SU-DHL-6 (cell line): Measurements from ENCODE around the gene PDGFC.

Experiments used
- H2AFZ ChIP-seq: fragments of 200-600 bp; sonication (generic); 2 replicates; pipeline ENCODE4 v1.6.1; 2014; ENCODE audit warnings: low read depth, mild to moderate bottlenecking, moderate library complexity, mixed read lengths, antibody characterized with exemption, low read length; ENCODE audit not compliant: severe bottlenecking
- H3F3A ChIP-seq: fragments of 200-600 bp; shearing (Covaris generic); 2 replicates; pipeline ENCODE4 v1.6.0; 2016; ENCODE audit warnings: antibody characterized with exemption, mild to moderate bottlenecking; ENCODE audit not compliant: insufficient read depth
- H3K27ac ChIP-seq: fragments of 200-600 bp; sonication (generic); 2 replicates; pipeline ENCODE4 v1.5.1; 2016; ENCODE audit warnings: low read depth, mild to moderate bottlenecking, low read length, moderate library complexity, mixed read lengths
- H3K27me3 ChIP-seq: fragments of 200-600 bp; sonication (generic), shearing (Covaris generic); 2 replicates; pipeline ENCODE4 v1.6.0; 2014; ENCODE audit warnings: mild to moderate bottlenecking, low read length
- H3K36me3 ChIP-seq: fragments of 200-600 bp; sonication (generic); 2 replicates; pipeline ENCODE4 v1.6.1; 2014; ENCODE audit warnings: mild to moderate bottlenecking, low read length, mixed read lengths
- H3K4me2 ChIP-seq: fragments of 300-600, 200-600 bp; shearing (Covaris generic), sonication (generic); 2 replicates; pipeline ENCODE4 v1.6.0; 2014; ENCODE audit warnings: low read length, low read depth, mild to moderate bottlenecking; ENCODE audit not compliant: poor library complexity, severe bottlenecking
- H3K4me3 ChIP-seq: fragments of 200-600 bp; sonication (generic); 2 replicates; pipeline ENCODE4 v1.5.1; 2014; ENCODE audit warnings: antibody characterized with exemption, low read length, mild to moderate bottlenecking, mixed read lengths; ENCODE audit not compliant: insufficient read depth, poor library complexity, severe bottlenecking
- H3K79me2 ChIP-seq: fragments of 200-600 bp; sonication (generic); 2 replicates; pipeline ENCODE4 v1.6.1; 2014; ENCODE audit warnings: mild to moderate bottlenecking, low read length, moderate library complexity; ENCODE audit not compliant: insufficient read depth
- H3K9ac ChIP-seq: fragments of 200-600 bp; sonication (generic); 2 replicates; pipeline ENCODE4 v1.7.0; 2014; ENCODE audit warnings: mild to moderate bottlenecking, low read length
- H3K9me2 ChIP-seq: fragments of 200-600 bp; sonication (generic); replicated peaks from 2 replicates; pipeline ENCODE4 v1.6.1; 2014; ENCODE audit warnings: low read length; ENCODE audit not compliant: insufficient read depth
- H3K9me3 ChIP-seq: fragments of 200-600 bp; sonication (generic); 2 replicates; pipeline ENCODE4 v1.6.1; 2014; ENCODE audit warnings: low read length, mixed read lengths; ENCODE audit not compliant: insufficient read depth
- H4K20me1 ChIP-seq: fragments of 200-600 bp; sonication (generic); 2 replicates; pipeline ENCODE4 v1.6.1; 2014; ENCODE audit warnings: low read depth, mild to moderate bottlenecking, antibody characterized with exemption, low read length, moderate library complexity, mixed read lengths
- EZH2phosphoT487 ChIP-seq: fragments of 200-600 bp; sonication (generic), shearing (Covaris generic); conservative IDR thresholded peaks from 2 replicates; pipeline ENCODE4 v1.6.1; 2018; ENCODE audit warnings: mild to moderate bottlenecking, antibody characterized with exemption, low read length, moderate library complexity, mixed read lengths
- TF ChIP-seq, protein P1 (sequence below): fragments of 200-600 bp; sonication (generic); IDR thresholded peaks from one replicate; pipeline ENCODE4 v1.5.1; 2017; ENCODE audit warnings: antibody characterized with exemption, mild to moderate bottlenecking, low read length, moderate library complexity; ENCODE audit not compliant: insufficient read depth, poor library complexity, severe bottlenecking

Gene PDGFC

DNA sequence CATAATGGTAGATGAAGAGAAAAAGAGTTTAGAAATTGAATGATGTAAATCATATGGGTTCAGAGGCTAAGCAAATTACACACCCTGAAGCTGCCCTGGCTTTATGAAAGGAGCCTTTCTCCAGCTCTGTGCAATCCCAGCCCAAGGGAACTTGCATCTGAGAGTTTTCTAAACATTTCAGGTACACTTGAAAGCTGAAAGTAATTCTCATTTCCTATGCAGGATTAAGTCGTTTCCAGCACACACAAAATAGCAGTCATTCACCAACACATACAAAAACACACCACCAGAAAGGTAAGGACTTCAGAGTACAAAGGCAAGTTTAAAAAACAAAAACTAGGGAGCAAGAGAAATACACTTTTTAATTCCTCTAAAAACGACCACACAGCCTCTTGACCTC is 1.7 kb downstream of the PDGFC start:
- no peak overlapping the region for H3K4me3 ChIP-seq
- H3K9ac ChIP-seq: no peak overlapping the region

GRCh38 chr4:156969101-156969500 is 2.5 kb downstream of the PDGFC start:
- no peaks in the 10 kb centered on the region for H3K9me3 ChIP-seq
- H3K27ac ChIP-seq: no peak overlapping the region
- H3K9me2 ChIP-seq: no peaks in the 10 kb centered on the region
- no peaks in the 10 kb centered on the region for H3K36me3 ChIP-seq
- TF ChIP-seq EZH2phosphoT487: no peak
- TF ChIP-seq, protein P1, sequence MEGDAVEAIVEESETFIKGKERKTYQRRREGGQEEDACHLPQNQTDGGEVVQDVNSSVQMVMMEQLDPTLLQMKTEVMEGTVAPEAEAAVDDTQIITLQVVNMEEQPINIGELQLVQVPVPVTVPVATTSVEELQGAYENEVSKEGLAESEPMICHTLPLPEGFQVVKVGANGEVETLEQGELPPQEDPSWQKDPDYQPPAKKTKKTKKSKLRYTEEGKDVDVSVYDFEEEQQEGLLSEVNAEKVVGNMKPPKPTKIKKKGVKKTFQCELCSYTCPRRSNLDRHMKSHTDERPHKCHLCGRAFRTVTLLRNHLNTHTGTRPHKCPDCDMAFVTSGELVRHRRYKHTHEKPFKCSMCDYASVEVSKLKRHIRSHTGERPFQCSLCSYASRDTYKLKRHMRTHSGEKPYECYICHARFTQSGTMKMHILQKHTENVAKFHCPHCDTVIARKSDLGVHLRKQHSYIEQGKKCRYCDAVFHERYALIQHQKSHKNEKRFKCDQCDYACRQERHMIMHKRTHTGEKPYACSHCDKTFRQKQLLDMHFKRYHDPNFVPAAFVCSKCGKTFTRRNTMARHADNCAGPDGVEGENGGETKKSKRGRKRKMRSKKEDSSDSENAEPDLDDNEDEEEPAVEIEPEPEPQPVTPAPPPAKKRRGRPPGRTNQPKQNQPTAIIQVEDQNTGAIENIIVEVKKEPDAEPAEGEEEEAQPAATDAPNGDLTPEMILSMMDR: no peak
- H4K20me1 ChIP-seq: no peaks in the 10 kb centered on the region
- H3K9ac ChIP-seq: no peak overlapping the region
- H3K27me3 ChIP-seq: no peaks in the 10 kb centered on the region
- no peaks in the 10 kb centered on the region for H3F3A ChIP-seq
- H3K79me2 ChIP-seq: no peaks in the 10 kb centered on the region
- no peak overlapping the region for H3K4me2 ChIP-seq
- no peak overlapping the region for H2AFZ ChIP-seq
- no peak overlapping the region for H3K4me3 ChIP-seq

More for the DNA sequence above, 1.7 kb downstream of the PDGFC start:
- H3K27ac ChIP-seq: no peak overlapping the region
- no peaks in the 10 kb centered on the region for H3F3A ChIP-seq
- no peak overlapping the region for H3K4me2 ChIP-seq
- no peaks in the 10 kb centered on the region for H3K36me3 ChIP-seq
- no peaks in the 10 kb centered on the region for H4K20me1 ChIP-seq
- H3K9me3 ChIP-seq: no peaks in the 10 kb centered on the region
- no peaks in the 10 kb centered on the region for H3K79me2 ChIP-seq
- no peaks in the 10 kb centered on the region for H3K9me2 ChIP-seq
- TF ChIP-seq EZH2phosphoT487: no peak
- TF ChIP-seq, protein P1: no peak
- no peak overlapping the region for H2AFZ ChIP-seq
- no peaks in the 10 kb centered on the region for H3K27me3 ChIP-seq

- H3K36me3 ChIP-seq: no peaks in the 10 kb centered on the region
- H3K9me2 ChIP-seq: no peaks in the 10 kb centered on the region
- H3K79me2 ChIP-seq: no peaks in the 10 kb centered on the region
- H4K20me1 ChIP-seq: no peaks in the 10 kb centered on the region
- H3K9ac ChIP-seq: no peak overlapping the region
- H3K4me2 ChIP-seq: no peak overlapping the region
- H3K27me3 ChIP-seq: no peaks in the 10 kb centered on the region
- no peaks in the 10 kb centered on the region for H3K9me3 ChIP-seq
- H2AFZ ChIP-seq: no peak overlapping the region
- no peaks in the 10 kb centered on the region for H3F3A ChIP-seq
- no peak overlapping the region for H3K27ac ChIP-seq
- TF ChIP-seq, protein P1: peak; percentile 46
- TF ChIP-seq EZH2phosphoT487: no peak
- H3K4me3 ChIP-seq: no peak overlapping the region
These were observed 3.1 kb downstream of the PDGFC start for GRCh38 chr4:156968479-156968984.
